GM10847 (cell line): ENCODE results near the gene KLK1.

Experiments used
- POLR2A ChIP-seq: IDR thresholded peaks from 2 replicates; pipeline ENCODE4 v1.6.1; 2011; ENCODE audit not compliant: insufficient read length; ENCODE audit errors: extremely low read depth

KLK1 gene

DNA sequence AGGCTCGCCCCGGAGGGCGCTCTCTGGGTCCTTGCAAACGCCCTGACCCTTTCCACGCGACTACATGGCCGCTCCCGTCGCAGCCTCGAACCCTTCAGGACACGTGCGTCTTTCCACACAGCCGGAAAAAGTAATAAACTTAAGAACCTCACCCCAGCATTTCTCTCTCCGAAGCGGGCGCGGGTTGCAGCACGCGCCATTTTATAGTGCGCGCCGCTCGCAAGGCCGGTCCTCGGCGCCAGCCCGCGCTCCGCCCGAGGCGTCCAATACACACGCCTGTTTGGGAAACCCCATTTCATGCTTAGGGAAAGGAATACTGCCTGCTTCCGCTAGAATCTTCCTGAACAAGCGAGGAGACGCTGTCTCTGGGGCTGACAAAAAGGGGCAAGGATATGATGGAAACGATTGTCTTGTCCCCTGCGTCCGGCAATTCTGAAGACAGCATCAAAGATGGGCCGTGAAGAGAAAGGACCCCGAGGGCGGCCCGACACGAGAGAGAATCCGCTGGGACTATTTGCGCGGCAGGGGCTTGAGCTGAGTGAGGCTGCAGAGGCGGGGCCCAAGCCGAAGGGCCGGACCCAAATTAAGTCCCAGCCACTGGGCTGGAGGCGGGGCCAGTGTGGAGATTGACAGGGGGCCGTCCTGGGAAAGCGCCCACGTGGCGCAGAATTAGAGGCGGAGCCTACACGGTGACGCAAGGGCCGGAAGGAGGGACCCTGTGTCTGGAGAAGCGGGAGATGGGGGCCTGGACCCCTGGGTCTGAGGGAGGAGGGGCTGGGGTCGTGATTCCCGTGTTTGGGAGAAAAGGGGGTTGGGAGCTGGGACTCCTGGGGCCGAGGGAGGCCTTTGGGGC lies 18.9 kb downstream of the KLK1 start:
- peak; percentile 98 for TF ChIP-seq POLR2A

DNA sequence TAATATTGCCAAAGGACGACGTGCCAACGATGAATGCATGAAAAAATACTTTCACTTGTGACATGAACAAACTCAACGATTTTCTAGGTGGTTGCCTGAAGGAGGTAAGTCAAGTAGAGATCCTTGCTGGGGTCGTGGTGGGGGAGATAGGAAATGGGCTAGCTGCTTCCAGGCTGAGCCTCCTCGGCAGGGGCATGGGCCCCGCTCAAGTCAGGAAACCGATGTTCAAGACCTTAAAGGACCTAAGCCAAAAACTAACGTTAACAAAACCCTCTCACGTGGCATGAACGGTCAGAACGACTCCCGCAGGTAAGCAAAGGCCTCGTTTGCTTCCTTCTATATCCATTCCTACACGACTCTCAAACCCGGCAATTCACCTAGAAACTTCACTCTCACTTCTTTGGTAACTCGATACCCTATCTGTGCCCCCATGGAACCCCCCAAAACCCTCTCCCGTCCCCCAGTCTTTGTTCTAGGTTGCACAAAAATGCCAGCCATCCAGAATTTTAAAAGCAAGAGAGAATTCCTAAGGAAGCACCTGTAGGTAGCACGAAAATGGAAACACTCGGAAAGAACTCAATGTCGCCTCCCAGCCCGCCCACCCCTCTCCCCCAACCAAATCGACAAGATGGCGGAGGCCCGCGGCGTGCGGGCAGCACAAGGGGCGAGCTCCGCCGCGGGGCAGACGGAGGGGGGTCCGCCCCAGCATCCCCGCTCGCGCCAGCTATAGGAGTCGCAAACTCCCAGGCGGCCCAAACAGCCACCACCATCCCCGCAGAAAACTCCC lies 19.8 kb downstream of the KLK1 start:
- TF ChIP-seq POLR2A, result no peak

DNA sequence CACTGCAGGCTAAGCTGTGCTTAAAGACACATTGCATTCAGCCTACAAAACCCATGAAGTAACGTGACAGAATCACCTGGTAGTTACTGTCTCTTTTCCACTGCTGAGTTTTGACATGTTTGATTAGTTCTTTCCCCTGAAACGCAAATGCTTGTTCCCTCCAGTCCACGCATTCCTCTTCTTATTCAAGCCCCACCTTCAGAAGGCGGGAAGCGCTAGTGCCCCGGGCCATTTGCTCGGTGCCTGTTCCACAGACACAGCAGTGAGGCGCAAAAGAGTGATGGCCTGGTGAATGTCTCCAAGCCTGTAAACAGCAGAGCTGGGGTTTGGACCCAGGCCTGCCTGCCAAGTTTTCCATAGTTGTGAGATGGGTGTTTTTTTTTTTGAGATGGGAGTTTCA lies 22.5 kb downstream of the KLK1 start:
- no peak for TF ChIP-seq POLR2A

DNA sequence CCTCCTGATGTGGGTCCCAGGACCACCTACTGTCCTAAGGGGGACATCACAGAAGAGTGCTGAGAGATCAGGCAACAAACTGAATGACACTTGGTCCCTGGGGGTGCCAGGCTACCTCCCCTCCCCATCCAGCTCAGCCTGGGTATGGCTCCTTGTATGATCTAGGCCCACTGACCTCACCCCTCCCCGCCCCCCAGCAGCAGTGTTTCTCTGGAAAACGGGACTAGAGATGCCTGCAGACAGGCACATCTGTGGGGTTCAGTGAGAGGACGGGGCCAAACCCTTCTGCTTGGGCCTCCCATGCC lies 24.1 kb downstream of the KLK1 start:
- TF ChIP-seq POLR2A, result no peak

DNA sequence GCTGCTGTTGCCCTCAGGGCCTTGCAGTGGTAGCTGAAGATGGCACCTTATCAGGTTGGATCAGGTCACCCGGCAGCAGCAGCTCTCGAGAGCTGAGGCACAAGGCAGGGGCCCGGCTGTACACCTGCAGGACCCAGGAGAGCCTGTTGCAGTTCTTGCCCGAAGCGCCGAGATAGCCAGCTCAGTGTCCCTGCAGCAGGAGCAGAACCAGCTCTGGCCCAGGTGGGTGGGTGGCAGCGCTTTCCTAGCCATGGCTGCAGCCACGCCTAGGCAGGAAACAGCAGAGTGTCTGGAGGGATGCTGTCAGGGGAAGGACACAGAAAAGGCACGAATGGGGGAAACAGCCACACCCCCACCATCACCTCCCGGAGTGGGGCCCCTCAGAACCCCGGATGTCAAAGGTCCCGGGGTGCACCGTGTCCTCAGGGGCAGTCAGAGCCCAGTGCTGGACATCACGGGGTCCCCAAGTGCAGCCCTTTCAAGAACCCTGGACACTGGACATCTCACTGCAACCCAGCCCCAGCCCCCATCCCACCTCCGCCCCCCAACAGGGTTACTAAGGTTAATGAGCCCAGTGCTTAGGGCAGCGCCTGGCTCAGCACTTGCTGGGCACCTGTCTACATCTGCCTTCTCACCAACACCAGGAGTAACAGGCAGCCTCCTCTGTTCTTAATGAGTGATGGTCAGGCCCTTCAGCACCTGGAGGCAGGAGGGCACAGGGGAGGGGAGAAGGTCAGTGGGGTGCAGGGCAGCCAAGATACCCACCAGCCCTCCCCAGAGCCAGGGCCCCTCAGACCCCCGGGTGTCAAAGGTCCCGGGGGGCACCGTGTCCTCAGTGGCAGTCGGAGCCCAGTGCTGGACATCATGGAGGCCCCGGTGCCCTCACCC lies 24.7 kb downstream of the KLK1 start:
- TF ChIP-seq POLR2A, result no peak

- no peak for TF ChIP-seq POLR2A
These were observed 25.6 kb downstream of the KLK1 start for GRCh38 chr19:50797781-50798658.

DNA sequence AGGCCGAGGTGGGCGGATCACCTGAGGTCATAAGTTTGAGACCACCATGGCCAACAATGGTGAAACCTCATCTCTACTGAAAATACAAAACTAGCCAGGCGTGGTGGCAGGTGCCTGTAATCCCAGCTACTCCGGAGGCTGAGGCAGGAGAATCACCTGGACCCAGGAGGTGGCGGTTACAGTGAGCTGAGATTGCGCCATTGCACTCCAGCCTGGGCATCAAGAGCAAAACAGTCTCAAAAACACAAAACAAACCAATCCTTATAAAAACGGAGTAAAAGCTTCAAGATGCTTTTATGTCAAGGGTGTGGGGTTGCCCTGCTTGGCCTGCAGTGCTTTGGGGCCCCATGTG lies 26.2 kb downstream of the KLK1 start:
- TF ChIP-seq POLR2A, result no peak

DNA sequence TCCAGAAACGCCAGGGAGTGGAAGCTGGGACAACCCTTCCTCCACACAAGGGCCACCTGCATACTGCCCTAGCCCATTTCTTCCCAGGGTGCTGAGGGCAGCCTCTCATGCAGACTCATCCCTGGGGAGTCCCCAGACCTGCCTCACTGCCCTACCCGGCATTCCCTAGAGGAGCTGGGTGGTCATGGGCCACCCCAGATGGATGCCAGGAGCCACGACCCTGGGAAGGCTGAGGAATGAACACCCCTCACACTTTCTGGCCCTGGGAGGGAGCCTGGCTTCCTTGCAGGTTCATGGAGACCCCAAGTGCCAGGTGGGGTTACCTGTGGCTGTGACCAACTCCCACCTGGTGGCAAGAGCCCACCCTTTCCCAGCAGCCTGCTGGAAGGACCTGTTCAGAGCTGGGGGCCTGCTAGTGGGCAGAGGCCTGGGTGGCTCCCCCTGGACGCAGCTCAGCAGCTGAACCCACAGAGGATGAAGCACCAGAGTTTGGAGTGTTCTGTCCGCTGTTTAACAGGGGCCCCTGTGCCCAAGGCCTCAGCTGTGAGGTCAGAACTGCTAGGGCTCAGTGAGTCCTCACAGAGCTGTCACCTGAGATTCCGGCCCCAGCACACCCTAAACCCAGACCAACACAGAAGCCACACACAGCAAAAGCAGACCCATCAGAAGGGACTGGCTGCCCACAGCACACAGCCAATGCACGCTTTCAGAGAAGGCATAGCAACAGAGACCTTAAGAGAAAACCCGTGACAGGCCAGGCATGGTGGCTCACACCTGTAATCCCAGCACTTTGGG lies 26.8 kb downstream of the KLK1 start:
- no peak for TF ChIP-seq POLR2A

- TF ChIP-seq POLR2A, result no peak
These were observed 27.4 kb downstream of the KLK1 start for GRCh38 chr19:50796128-50796633.

DNA sequence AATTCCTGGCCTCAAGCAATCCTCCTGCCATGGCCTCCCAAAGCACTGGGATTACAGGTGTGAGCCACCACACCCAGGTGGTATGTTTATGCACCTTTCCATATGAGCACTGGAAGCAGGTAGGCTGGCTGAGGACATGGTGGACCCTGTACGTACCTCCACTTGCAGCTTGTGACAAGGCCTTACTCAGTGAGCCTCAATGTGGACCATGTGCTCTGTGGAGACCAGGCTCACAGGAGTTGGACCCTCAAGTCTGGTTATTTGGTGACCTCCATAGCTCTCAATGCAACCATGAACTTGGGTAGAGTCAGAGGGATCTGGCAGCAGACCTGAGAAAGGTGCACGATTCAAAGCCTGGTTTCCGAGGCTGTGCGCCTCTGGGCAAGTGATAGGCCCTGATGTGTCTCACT lies 27.9 kb downstream of the KLK1 start:
- TF ChIP-seq POLR2A, result peak; percentile 3

DNA sequence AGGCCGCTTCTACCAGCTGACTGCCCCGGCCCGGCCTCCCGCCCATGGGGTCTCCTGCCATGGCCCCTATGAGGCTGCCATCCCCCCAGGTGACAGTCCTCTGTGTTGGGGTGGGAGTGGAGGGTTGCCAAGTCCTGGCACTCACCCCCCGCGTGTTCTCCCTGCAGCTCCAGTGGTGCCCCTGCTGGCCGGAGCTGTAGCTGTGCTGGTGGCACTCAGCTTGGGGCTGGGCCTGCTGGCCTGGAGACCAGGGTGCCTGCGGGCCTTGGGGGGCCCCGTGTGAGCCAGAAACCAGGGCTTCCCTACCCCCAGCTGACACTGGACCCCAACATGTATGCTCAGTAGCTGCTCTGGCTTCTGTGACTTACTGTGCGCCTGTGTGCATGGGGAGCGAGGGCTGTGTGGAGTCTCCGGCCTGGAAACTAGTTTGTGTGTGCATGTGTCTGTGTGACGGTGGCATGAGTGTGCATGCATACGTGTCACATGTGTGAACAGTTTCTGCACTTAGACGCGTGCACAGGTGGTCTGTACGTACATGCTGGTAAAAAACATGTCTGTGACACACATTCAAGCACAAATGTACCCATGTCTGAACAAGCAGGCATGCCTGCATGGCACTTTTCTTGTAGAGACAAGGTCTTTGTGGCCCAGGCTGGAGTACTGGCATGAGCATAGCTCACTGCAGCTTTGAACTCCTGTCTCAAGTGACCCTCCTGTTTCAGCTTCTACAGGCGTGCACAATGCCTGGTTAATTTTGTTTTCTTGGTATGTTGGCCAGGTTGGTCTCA lies 28.5 kb downstream of the KLK1 start:
- peak; percentile 48 for TF ChIP-seq POLR2A

GRCh38 chr19:50794074-50794875 lies 29.3 kb downstream of the KLK1 start:
- TF ChIP-seq POLR2A, result no peak
